ENCODE data around the gene PID1. TPM values are rescaled to one million over a fixed set of nuclear protein-coding genes. Genes with fewer than 3 reads are reported as not detected.

The PID1 gene
- total RNA-seq, 1 experiment from 2014 or later = 35.6 TPM

GRCh38 chr2:229118927-229119326 lies 152.2 kb downstream of the PID1 start:
- no peak for DNase-seq (ENCODE audit: low read depth)

- DNase-seq (ENCODE audit: low read depth) = peak; percentile 57
Measured at GRCh38 chr2:229118336-229118735, 152.8 kb downstream of the PID1 start.

GRCh38 chr2:229111744-229112143 lies 159.3 kb downstream of the PID1 start:
- no peak for DNase-seq (ENCODE audit: low read depth)

DNA sequence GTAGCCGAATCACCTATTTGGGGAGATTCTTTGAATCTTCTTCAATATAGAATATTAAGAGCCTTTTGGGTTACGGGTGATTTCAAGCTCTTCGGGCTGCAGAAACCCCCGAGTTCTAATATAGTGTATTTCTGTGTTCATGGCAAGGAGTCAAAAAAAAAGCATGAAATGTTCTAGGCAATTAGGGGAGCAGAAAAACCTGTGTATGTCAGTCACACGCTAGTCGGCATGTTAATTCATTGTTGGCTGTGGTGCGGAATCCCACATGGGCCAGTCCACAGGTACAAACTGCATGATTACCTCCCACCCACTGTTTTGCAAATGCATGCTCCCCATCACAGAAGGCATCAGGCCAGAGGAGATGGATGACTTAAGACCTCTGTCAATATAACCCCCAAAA lies 161.9 kb downstream of the PID1 start:
- no peak for DNase-seq (ENCODE audit: low read depth)

DNA sequence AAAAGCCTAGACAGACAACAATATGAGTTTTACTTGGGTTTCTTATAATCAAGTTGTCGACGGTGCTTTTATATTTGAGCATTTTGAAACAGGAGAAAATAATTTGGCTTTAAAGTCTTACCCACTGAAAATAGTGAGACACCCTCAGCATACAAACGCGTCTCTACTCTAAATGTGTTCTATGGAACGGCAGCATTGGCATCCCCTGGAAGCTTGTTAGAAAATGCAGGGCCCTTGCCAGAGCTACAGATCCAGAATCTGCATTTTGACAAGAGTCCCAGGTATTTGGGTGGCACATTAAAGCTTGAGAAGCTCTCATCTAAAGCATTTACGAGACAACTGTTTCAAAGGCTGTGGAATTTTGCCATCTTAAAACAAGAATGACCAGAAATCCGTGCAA lies 163.5 kb downstream of the PID1 start:
- no peak for DNase-seq (ENCODE audit: low read depth)

GRCh38 chr2:229104974-229105387 lies 166.1 kb downstream of the PID1 start:
- DNase-seq (ENCODE audit: low read depth) = no peak

DNA sequence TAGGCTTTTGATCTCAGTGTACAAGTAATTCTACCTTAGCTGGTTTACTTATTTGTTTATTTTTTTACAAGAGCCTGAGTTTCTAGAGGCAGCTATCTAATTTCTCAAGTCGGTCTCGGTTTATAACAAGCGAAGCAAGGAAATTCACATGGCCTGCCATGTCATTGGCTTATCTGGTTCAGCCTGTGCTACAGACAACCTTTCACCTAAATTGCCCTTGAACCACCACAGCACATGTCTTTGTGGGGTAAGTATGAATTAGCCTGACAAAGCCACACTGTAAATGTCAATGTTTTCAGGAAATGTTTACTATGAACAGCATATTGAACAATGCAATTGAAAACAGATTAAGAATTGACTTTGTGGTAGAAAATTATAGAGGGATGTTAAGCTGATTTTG lies 167.1 kb downstream of the PID1 start:
- no peak for DNase-seq (ENCODE audit: low read depth)

GRCh38 chr2:229101314-229101713 lies 169.8 kb downstream of the PID1 start:
- no peak for DNase-seq (ENCODE audit: low read depth)

DNA sequence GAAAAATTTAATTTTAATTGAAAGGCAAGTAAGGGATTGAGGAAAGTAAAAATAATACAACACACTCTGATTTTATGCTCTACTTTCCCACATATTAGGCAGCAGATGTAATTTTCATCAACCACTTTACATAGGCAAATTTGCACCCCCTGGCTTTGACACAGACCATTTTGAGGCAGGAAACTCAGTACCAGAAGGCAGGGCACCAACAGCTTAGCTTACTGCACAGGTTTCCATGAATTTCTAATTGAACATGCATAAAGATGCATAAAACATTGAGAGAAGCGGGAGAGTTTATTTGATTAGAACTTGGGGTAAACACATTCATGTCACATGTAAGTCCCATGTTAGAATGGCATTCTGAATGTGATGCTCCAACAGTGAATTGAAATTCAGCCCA lies 171.9 kb downstream of the PID1 start:
- no peak for DNase-seq (ENCODE audit: low read depth)

DNA sequence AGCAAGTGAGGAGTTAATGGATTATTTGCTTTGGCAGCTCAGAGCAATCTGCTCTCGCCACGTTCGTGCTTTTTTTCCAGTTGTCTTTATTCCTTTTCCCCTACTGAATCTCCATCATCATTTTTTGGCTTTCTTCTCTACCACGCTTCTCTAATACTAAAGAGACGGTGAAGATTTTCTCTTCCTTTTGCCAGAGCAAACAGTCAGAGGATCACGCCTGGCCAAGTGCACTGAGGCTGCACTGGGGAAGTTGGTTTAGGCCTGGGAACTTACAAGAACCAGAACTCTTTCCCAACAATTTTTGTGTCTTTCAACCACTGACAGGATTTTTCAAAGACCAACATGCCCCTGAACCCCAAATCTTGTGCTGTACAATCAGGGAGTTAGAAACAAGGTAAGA lies 172.3 kb downstream of the PID1 start:
- no peak for DNase-seq (ENCODE audit: low read depth)

DNA sequence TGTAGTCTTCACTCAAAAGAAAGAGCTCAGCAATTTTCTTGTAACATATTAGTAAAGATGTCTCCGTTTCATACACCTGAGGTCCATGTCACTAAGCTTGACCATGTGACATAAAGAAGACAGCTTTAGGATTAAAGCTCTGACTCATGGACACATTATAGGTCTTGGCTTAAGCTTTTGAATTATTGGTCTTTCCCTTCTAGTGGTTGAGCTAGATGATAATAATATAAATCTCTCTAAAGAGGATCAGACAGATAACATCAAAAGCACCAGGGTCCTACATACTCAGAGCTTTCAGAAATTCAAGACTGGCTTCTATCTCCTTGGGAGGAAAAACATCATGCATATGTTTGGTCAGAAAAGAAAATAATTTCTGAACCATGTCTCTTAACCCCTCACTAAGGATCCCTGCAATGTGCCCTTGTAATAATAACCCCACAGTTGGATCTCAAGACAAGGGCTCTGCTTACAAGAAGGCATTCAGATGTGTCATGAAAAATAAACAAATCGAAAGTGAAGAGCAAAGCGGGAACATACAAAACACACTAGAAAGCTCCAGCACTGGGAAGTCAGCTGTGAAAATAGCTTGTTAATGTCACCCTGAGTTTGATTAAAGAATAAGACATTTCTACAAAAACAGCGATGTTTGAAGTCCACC lies 174.5 kb downstream of the PID1 start:
- peak; percentile 59 for DNase-seq (ENCODE audit: low read depth)

- DNase-seq (ENCODE audit: low read depth) = no peak
Measured at GRCh38 chr2:229095472-229095871, 175.6 kb downstream of the PID1 start.

GRCh38 chr2:229090225-229090624 lies 180.9 kb downstream of the PID1 start:
- DNase-seq (ENCODE audit: low read depth) = peak; percentile 62

GRCh38 chr2:229089776-229090175 lies 181.3 kb downstream of the PID1 start:
- peak; percentile 47 for DNase-seq (ENCODE audit: low read depth)

DNA sequence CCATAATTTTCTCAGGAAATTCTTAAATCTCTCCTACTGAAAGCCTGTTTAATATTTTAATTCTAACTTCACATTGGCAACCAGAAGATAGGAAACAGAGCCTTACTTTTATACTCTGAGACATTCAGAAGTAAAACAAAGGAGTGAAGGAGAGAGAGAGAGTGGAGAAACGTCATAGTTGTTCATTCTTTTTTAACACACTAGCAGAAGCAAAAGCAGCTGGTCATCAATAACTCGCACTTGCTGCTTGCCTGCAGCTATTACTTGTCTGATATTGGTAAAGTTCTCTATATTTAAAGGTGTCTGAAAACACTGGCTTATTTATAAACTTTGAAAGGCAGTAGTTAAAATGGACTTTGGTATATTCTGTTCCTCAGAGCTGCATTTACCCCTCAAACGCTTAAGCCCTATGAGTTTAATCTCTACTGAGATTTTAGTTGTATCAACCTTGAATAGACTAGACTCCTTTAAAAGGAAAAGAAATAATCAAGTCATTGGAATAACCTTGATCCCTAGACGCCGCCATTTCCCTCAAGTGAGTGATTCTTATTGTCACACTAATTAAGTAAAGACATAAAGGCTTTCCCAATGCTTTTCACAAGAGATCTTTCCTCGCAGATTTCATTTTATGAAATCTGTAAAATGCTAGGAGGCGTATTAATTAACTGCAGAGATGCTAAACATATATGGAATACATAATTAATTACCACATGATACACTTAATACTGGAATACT lies 182.0 kb downstream of the PID1 start:
- DNase-seq (ENCODE audit: low read depth) = no peak

DNA sequence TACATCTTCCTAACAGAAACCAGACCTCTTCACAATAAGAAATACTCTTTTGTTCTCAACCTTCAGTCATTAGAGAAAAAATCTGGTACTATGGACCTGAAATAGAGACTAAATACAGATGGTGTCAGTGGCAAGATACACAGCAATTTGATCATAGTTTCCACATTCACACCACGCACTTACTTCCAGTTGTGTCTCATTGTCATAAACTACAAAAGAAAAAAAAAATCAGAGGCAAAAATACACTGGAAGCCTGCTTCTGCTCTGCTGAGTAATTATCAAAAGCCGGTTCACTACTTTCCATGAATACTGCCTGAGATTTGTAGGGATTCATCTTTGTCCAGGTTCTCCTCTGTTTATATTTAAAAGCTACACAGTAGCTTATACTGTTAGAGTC lies 182.6 kb downstream of the PID1 start:
- no peak for DNase-seq (ENCODE audit: low read depth)

- peak; percentile 26 for DNase-seq (ENCODE audit: low read depth)
Measured at GRCh38 chr2:229087843-229088516, 183.1 kb downstream of the PID1 start.

- DNase-seq (ENCODE audit: low read depth) = no peak
Measured at GRCh38 chr2:229087267-229087666, 183.8 kb downstream of the PID1 start.

DNA sequence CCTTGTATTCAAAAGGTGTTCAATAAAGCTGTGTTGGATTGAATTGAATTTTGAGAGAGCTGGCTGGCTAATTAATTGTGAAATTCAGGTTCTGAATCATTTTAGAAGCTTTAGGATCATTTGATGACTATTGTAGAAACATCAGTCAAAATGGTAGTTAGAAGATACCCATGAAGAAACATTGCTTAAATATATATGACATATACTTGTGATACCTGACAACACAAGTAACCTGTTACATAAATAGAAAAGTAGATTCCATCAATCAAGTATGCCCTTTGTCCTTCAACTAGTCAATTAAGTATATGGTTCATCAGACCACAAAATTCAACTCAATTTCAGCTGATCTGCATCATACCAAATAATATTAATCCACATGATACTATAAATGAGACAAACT lies 185.6 kb downstream of the PID1 start:
- DNase-seq (ENCODE audit: low read depth) = no peak

DNA sequence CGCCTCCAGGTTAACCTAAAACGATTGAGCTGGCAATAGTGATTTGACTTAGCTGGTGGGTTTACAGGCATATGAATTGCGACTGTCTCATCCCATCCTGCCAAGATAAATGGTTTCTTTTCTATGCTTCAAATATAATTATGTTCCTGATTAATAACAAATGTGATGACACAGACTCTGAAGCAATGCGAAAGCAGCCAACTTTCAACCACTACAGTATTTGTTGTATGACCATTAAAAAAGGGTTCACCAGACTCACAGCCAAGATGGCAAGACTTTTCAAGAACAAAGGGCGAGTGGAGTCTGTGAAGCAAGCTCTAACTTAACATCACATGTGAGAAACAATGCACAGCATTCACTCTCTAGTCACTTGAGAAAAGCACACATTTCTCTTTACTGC lies 186.6 kb downstream of the PID1 start:
- no peak for DNase-seq (ENCODE audit: low read depth)

DNA sequence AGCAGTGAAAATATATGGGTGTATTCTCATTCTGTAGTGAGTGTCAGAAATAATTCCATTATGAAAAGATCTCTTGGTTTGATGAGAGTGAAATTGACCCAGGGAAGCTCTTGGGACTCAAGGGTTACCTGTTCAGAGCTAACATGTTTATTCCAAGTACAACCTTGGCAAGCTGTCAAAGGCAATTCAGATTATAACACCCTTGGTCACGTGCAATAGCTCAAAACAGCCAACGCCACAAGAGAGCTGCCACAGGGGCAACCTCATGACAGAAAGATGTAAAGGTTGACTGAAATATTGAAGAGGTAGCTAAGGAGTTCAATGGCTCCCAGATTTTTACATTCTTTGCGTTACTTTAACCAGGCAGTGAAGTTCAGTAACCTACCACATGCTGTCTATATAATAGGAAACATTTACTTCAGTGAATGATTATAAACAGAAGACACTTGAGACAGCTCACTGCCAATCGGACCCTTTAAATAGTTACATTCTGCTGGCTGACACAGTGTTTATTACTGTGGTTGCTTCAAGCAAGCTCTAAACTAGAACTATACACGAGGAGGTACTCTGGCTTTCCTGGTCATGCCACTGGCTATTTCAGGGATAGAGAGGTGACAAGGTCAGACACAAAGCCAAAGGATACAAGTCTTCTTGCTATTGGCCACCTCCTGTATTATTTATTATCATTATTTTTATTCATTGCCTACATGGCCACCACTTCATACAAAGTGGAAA lies 187.3 kb downstream of the PID1 start:
- DNase-seq (ENCODE audit: low read depth) = no peak

DNA sequence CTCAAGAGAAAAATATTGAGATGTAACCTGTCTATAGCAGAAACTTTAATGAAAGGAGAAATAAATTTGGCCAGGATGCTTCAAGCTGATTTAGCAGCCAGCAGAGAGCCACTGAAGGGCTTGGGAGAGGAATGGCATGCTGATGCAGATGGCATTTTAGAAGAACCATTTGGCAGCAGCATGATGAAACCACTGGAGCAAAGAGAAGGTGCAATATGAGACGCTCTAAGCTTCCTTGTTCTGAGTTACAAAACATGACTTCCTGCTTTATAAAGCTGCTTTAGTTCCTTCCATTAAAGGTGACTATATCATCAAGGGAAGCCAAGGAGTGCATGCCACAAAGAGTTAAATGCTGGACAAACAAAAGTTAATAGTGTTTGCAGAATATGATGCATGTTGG lies 189.7 kb downstream of the PID1 start:
- DNase-seq (ENCODE audit: low read depth) = no peak
